Mesenchymal stem cell (in vitro differentiated cells and primary cell): ENCODE data around the gene PSMA7.

Source experiments
- DNase-seq: peaks from one replicate; pipeline ENCODE4 v3.0.0-alpha.2; 2013
- H2AFZ ChIP-seq: one replicate; pipeline ENCODE4 v1.6.1; 2013; ENCODE audit warnings: low read depth, mild to moderate bottlenecking, control low read depth, inconsistent platforms, low read length, moderate library complexity
- H2AK5ac ChIP-seq: 2 replicates; pipeline ENCODE4 v1.6.1; 2013; ENCODE audit warnings: low read length, moderate library complexity, mild to moderate bottlenecking, inconsistent platforms; ENCODE audit not compliant: severe bottlenecking
- H2BK120ac ChIP-seq: one replicate; pipeline ENCODE4 v1.6.1; 2013; ENCODE audit warnings: low read depth, mild to moderate bottlenecking, inconsistent platforms, low read length, moderate library complexity
- H2BK12ac ChIP-seq, 2 experiments: one replicate each; pipeline ENCODE4 v1.6.1; 2013; ENCODE audit warnings: inconsistent platforms in 2 of 2, low read length in 2 of 2, mild to moderate bottlenecking in 2 of 2, moderate library complexity in 2 of 2, control low read depth in 1 of 2
- H2BK15ac ChIP-seq: one replicate; pipeline ENCODE4 v1.6.1; 2013; ENCODE audit warnings: mild to moderate bottlenecking, low read depth, inconsistent platforms; ENCODE audit not compliant: poor library complexity, severe bottlenecking
- H2BK5ac ChIP-seq: 2 replicates; pipeline ENCODE4 v1.6.1; 2013; ENCODE audit warnings: low read depth, mild to moderate bottlenecking, low read length, control low read depth, inconsistent platforms; ENCODE audit not compliant: poor library complexity, severe bottlenecking
- H3K14ac ChIP-seq, 2 experiments: one replicate each; pipeline ENCODE4 v1.6.1; 2013; ENCODE audit warnings: inconsistent platforms in 2 of 2, low read length in 2 of 2, control low read depth in 1 of 2, mild to moderate bottlenecking in 1 of 2, moderate library complexity in 1 of 2
- H3K18ac ChIP-seq, 2 experiments: one replicate each; pipeline ENCODE4 v1.6.1; 2013; ENCODE audit warnings: inconsistent platforms in 2 of 2, low read length in 2 of 2, control low read depth in 1 of 2, low read depth in 1 of 2, mild to moderate bottlenecking in 1 of 2
- H3K23ac ChIP-seq, 2 experiments: one replicate each; pipeline ENCODE4 v1.6.1; 2013; ENCODE audit warnings: inconsistent platforms in 2 of 2, low read length in 2 of 2, mild to moderate bottlenecking in 2 of 2, moderate library complexity in 2 of 2, control low read depth in 1 of 2
- H3K27ac ChIP-seq: 2 replicates; pipeline ENCODE4 v1.5.1; 2013; ENCODE audit warnings: mild to moderate bottlenecking, moderate library complexity, low read length, control low read depth, inconsistent platforms; ENCODE audit not compliant: poor library complexity, severe bottlenecking
- H3K27me3 ChIP-seq, 2 experiments: 2 replicates each; pipeline versions ENCODE4 v1.6.1 to v1.7.0; 2013; ENCODE audit warnings: low read length in 2 of 2, mild to moderate bottlenecking in 2 of 2, moderate library complexity in 2 of 2, control low read depth in 1 of 2, inconsistent platforms in 1 of 2; ENCODE audit not compliant: control insufficient read depth in 1 of 2, insufficient read depth in 1 of 2
- H3K36me3 ChIP-seq, 2 experiments: 2 replicates each; pipeline versions ENCODE4 v1.6.1 to v1.7.0; 2013; ENCODE audit warnings: low read length in 2 of 2, control low read depth in 1 of 2, inconsistent platforms in 1 of 2, low read depth in 1 of 2, mild to moderate bottlenecking in 1 of 2; ENCODE audit not compliant: insufficient read depth in 2 of 2, control insufficient read depth in 1 of 2
- H3K4ac ChIP-seq, 2 experiments: one replicate each; pipeline ENCODE4 v1.6.1; 2013; ENCODE audit warnings: inconsistent platforms in 2 of 2, low read length in 2 of 2, mild to moderate bottlenecking in 2 of 2, moderate library complexity in 2 of 2, control low read depth in 1 of 2, low read depth in 1 of 2
- H3K4me1 ChIP-seq: 2 replicates; pipeline ENCODE4 v1.6.1; 2013; ENCODE audit warnings: low read depth, low read length, control low read depth; ENCODE audit not compliant: control insufficient read depth, insufficient read depth
- H3K4me2 ChIP-seq: 2 replicates; pipeline ENCODE4 v1.6.1; 2013; ENCODE audit warnings: low read length, mild to moderate bottlenecking, inconsistent platforms; ENCODE audit not compliant: poor library complexity, severe bottlenecking
- H3K4me3 ChIP-seq, 2 experiments: 2 replicates each; pipeline versions ENCODE4 v1.5.1 to v1.7.0; 2013; ENCODE audit warnings: low read length in 2 of 2, mild to moderate bottlenecking in 2 of 2, control low read depth in 1 of 2, low read depth in 1 of 2; ENCODE audit not compliant: insufficient read depth in 1 of 2
- H3K79me1 ChIP-seq: replicated peaks from 2 replicates; pipeline ENCODE4 v1.6.1; 2013; ENCODE audit warnings: mild to moderate bottlenecking, control low read depth, low read length, inconsistent platforms; ENCODE audit not compliant: poor library complexity, severe bottlenecking
- H3K9ac ChIP-seq: 2 replicates; pipeline ENCODE4 v1.7.0; 2013; ENCODE audit warnings: mild to moderate bottlenecking, low read length, moderate library complexity
- H3K9me3 ChIP-seq: 2 replicates; pipeline ENCODE4 v1.7.0; 2013; ENCODE audit warnings: mild to moderate bottlenecking, low read length; ENCODE audit not compliant: control insufficient read depth
- H4K8ac ChIP-seq: one replicate; pipeline ENCODE4 v1.6.1; 2013; ENCODE audit warnings: inconsistent platforms, mild to moderate bottlenecking, low read length, moderate library complexity
- H4K91ac ChIP-seq: one replicate; pipeline ENCODE4 v1.6.1; 2013; ENCODE audit warnings: mild to moderate bottlenecking, low read length, inconsistent platforms
- WGBS: methylation state at CpG from one replicate; pipeline ENCODE4 v1.1.7; 2013; ENCODE audit warnings: mixed read lengths; 5-methylcytosine and 5-hydroxymethylcytosine counted together

PSMA7 gene

GRCh38 chr20:62183426-62184142 lies 40.4 kb upstream of the PSMA7 start:
- Histone ChIP-seq H3K4ac (peak overlapping the region in 1 of 2 experiments; percentile 99), H3K4me1 (peaks cover 12% of the 10 kb centered on the region), H2AK5ac (no peak overlapping the region), H3K79me1 (peaks cover 33% of the 10 kb centered on the region), H2BK5ac (no peak overlapping the region), H3K18ac (peak overlapping the region in 1 of 2 experiments; percentile 84), H4K8ac (no peak overlapping the region), H3K27me3 (no peaks in the 10 kb centered on the region), H2BK12ac (peak overlapping the region in 1 of 2 experiments; percentile 12), H3K27ac (no peak overlapping the region), H3K4me2 (peak overlapping the region; percentile 97), H3K23ac (no peak overlapping the region), H2BK15ac (no peak overlapping the region), H3K14ac (no peak overlapping the region), H2BK120ac (no peak overlapping the region), H3K9me3 (no peaks in the 10 kb centered on the region), H3K36me3 (peaks cover 17 to 21% of the 10 kb centered on the region in 2 experiments), H2AFZ (peak overlapping the region; percentile 74), H3K9ac (peak overlapping the region; percentile 99), H4K91ac (no peak overlapping the region), H3K4me3 (peak overlapping the region; percentile 96 to 98)
- WGBS: 36% methylated on average over 24 of the region's 25 CpGs
- DNase-seq: peak; percentile 43

- peak within 1 kb of the TSS in 1 of 2 experiments; percentile 12 for H2BK12ac ChIP-seq
- peak within 1 kb of the TSS; percentile 99 for H3K9ac ChIP-seq
- peak within 1 kb of the TSS; percentile 66 for H2BK5ac ChIP-seq
- H2AK5ac ChIP-seq: no peak within 1 kb of the TSS
- H3K14ac ChIP-seq: peak within 1 kb of the TSS in 1 of 2 experiments; percentile 99
- H3K18ac ChIP-seq: peak within 1 kb of the TSS; percentile 79 to 89
- peaks cover 33% of the 10 kb centered on the region for H3K79me1 ChIP-seq
- H3K23ac ChIP-seq: peak within 1 kb of the TSS in 1 of 2 experiments; percentile 73
- H3K36me3 ChIP-seq: peaks cover 19 to 21% of the 10 kb centered on the region in 2 experiments
- peak within 1 kb of the TSS; percentile 97 for H3K4me2 ChIP-seq
- peak within 1 kb of the TSS; percentile 46 for H3K27ac ChIP-seq
- DNase-seq: peak; percentile 97
- peak within 1 kb of the TSS; percentile 96 to 98 for H3K4me3 ChIP-seq
- peaks cover 12% of the 10 kb centered on the region for H3K4me1 ChIP-seq
- WGBS: 1% methylated on average over 70 of the region's 96 CpGs
- H4K91ac ChIP-seq: peak within 1 kb of the TSS; percentile 70
- peak within 1 kb of the TSS; percentile 56 for H2BK15ac ChIP-seq
- no peaks in the 10 kb centered on the region for H3K27me3 ChIP-seq
- H2AFZ ChIP-seq: peak within 1 kb of the TSS; percentile 74
- H3K9me3 ChIP-seq: no peaks in the 10 kb centered on the region
- peak within 1 kb of the TSS; percentile 51 for H2BK120ac ChIP-seq
- peak within 1 kb of the TSS; percentile 90 for H4K8ac ChIP-seq
- H3K4ac ChIP-seq: peak within 1 kb of the TSS; percentile 87 to 100
Measured at GRCh38 chr20:62182469-62183425, 39.6 kb upstream of the PSMA7 start, which contains the start of gene MTG2. MTG2 (plus strand) TSS chr20:62183028; CDS start chr20:62193421, 10,393 bp downstream.

GRCh38 chr20:62181808-62182207 lies 38.6 kb upstream of the PSMA7 start:
- peaks cover 21 to 24% of the 10 kb centered on the region in 2 experiments for H3K36me3 ChIP-seq
- peaks cover 29% of the 10 kb centered on the region for H3K79me1 ChIP-seq
- H3K27me3 ChIP-seq: no peaks in the 10 kb centered on the region
- no peak for DNase-seq
- H4K8ac ChIP-seq: no peak overlapping the region
- H3K14ac ChIP-seq: no peak overlapping the region
- H3K23ac ChIP-seq: no peak overlapping the region
- H3K18ac ChIP-seq: no peak overlapping the region
- H2AFZ ChIP-seq: no peak overlapping the region
- peak overlapping the region; percentile 35 for H3K4me2 ChIP-seq
- peak overlapping the region; percentile 99 for H3K9ac ChIP-seq
- H2AK5ac ChIP-seq: no peak overlapping the region
- H3K4me3 ChIP-seq: peak overlapping the region in 1 of 2 experiments; percentile 98
- H3K4ac ChIP-seq: no peak overlapping the region
- H3K4me1 ChIP-seq: peaks cover 19% of the 10 kb centered on the region
- no peak overlapping the region for H2BK15ac ChIP-seq
- no peaks in the 10 kb centered on the region for H3K9me3 ChIP-seq
- H2BK12ac ChIP-seq: no peak overlapping the region
- WGBS: 100% methylated on average over 1 of the region's 2 CpGs
- no peak overlapping the region for H4K91ac ChIP-seq
- H3K27ac ChIP-seq: no peak overlapping the region
- no peak overlapping the region for H2BK120ac ChIP-seq
- no peak overlapping the region for H2BK5ac ChIP-seq

- H2AK5ac ChIP-seq: no peak overlapping the region
- H3K9ac ChIP-seq: no peak overlapping the region
- no peak overlapping the region for H2BK15ac ChIP-seq
- H3K4me2 ChIP-seq: no peak overlapping the region
- H3K4me3 ChIP-seq: no peak overlapping the region
- H3K18ac ChIP-seq: no peak overlapping the region
- no peaks in the 10 kb centered on the region for H3K27me3 ChIP-seq
- peaks cover 15% of the 10 kb centered on the region for H3K4me1 ChIP-seq
- H2BK12ac ChIP-seq: no peak overlapping the region
- no peak overlapping the region for H3K27ac ChIP-seq
- no peak overlapping the region for H2AFZ ChIP-seq
- H3K14ac ChIP-seq: no peak overlapping the region
- no peak overlapping the region for H2BK120ac ChIP-seq
- peaks cover 27% of the 10 kb centered on the region for H3K79me1 ChIP-seq
- WGBS: 98% methylated on average over 14 of the region's 14 CpGs
- H4K91ac ChIP-seq: no peak overlapping the region
- no peaks in the 10 kb centered on the region for H3K9me3 ChIP-seq
- H4K8ac ChIP-seq: no peak overlapping the region
- peaks cover 40 to 45% of the 10 kb centered on the region in 2 experiments for H3K36me3 ChIP-seq
- no peak for DNase-seq
- H3K4ac ChIP-seq: no peak overlapping the region
- no peak overlapping the region for H2BK5ac ChIP-seq
- no peak overlapping the region for H3K23ac ChIP-seq
Measured at GRCh38 chr20:62179162-62179504, 35.9 kb upstream of the PSMA7 start.
